Liver (tissue), 3 donors: ENCODE measurements around the gene ISCA2.

Experiments
- YY1 ChIP-seq: IDR thresholded peaks from 2 replicates; pipeline ENCODE4 v1.6.1; 2016; ENCODE audit warnings: antibody characterized with exemption, mild to moderate bottlenecking
- TF ChIP-seq, protein P1 (sequence below): fragments of 150-350 bp; IDR thresholded peaks from 2 replicates; pipeline ENCODE4 v1.5.1; 2017; ENCODE audit warnings: improper control_type of control experiment, low read depth, low read length; ENCODE audit not compliant: missing input control
- TF ChIP-seq, protein P2 (sequence below): IDR thresholded peaks from 2 replicates; pipeline ENCODE4 v1.6.1; 2016; ENCODE audit warnings: antibody characterized with exemption, mild to moderate bottlenecking
- TF ChIP-seq, protein P3 (sequence below): IDR thresholded peaks from 2 replicates; pipeline ENCODE4 v1.6.1; 2016; ENCODE audit warnings: antibody characterized with exemption
- donor health status: healthy.
- donor health status: healthy.

DNA sequence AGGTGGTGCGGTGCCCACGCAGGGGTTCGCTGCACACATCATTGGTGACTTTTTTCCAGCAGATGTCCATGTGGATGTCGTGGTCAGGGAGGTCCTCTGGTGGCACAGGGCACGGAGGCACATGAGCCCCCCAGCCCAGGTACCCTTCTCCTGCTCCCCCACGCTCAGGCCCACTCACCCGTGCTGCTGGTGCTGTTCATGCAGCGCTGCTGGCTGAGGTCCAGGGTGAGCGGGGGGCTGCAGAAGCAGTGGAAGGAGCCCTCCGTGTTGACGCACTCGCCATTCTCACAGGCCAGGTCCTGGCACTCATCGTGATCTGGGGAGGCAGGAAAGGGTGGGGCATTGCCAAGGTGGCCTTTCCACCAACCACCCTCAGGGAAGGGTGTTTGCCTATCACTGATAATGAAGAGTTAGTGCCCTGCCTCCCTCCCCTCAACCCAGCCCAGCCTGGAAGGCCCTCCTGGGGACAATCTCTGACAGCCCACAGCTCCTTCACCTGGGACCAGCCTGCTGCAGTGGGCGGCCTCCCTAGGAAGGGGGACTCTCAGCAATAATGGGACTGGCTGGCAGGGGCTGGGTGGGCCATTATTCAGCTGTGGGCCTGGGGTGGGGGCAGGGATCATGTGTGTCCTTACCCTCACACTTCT lies 9.8 kb downstream of the ISCA2 start:
- TF ChIP-seq, protein P1, sequence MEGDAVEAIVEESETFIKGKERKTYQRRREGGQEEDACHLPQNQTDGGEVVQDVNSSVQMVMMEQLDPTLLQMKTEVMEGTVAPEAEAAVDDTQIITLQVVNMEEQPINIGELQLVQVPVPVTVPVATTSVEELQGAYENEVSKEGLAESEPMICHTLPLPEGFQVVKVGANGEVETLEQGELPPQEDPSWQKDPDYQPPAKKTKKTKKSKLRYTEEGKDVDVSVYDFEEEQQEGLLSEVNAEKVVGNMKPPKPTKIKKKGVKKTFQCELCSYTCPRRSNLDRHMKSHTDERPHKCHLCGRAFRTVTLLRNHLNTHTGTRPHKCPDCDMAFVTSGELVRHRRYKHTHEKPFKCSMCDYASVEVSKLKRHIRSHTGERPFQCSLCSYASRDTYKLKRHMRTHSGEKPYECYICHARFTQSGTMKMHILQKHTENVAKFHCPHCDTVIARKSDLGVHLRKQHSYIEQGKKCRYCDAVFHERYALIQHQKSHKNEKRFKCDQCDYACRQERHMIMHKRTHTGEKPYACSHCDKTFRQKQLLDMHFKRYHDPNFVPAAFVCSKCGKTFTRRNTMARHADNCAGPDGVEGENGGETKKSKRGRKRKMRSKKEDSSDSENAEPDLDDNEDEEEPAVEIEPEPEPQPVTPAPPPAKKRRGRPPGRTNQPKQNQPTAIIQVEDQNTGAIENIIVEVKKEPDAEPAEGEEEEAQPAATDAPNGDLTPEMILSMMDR, result no peak
- TF ChIP-seq, protein P2, sequence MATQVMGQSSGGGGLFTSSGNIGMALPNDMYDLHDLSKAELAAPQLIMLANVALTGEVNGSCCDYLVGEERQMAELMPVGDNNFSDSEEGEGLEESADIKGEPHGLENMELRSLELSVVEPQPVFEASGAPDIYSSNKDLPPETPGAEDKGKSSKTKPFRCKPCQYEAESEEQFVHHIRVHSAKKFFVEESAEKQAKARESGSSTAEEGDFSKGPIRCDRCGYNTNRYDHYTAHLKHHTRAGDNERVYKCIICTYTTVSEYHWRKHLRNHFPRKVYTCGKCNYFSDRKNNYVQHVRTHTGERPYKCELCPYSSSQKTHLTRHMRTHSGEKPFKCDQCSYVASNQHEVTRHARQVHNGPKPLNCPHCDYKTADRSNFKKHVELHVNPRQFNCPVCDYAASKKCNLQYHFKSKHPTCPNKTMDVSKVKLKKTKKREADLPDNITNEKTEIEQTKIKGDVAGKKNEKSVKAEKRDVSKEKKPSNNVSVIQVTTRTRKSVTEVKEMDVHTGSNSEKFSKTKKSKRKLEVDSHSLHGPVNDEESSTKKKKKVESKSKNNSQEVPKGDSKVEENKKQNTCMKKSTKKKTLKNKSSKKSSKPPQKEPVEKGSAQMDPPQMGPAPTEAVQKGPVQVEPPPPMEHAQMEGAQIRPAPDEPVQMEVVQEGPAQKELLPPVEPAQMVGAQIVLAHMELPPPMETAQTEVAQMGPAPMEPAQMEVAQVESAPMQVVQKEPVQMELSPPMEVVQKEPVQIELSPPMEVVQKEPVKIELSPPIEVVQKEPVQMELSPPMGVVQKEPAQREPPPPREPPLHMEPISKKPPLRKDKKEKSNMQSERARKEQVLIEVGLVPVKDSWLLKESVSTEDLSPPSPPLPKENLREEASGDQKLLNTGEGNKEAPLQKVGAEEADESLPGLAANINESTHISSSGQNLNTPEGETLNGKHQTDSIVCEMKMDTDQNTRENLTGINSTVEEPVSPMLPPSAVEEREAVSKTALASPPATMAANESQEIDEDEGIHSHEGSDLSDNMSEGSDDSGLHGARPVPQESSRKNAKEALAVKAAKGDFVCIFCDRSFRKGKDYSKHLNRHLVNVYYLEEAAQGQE, result no peak
- no peak for TF ChIP-seq YY1
- TF ChIP-seq, protein P3, sequence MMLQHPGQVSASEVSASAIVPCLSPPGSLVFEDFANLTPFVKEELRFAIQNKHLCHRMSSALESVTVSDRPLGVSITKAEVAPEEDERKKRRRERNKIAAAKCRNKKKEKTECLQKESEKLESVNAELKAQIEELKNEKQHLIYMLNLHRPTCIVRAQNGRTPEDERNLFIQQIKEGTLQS, result no peak
